Glutamatergic neuron (in vitro differentiated cells): Measurements from ENCODE around the gene PITPNM1. TPM values are rescaled to one million over a fixed set of nuclear protein-coding genes. Genes with fewer than 3 reads are reported as not detected.
"Not testable (repeated sequence)": the region's sequence is repeated elsewhere in the genome, so short reads cannot be mapped to it uniquely, and the experiment has no call there.

ENCODE experiments used
- DNase-seq: peaks from one replicate; pipeline ENCODE4 v3.0.0; 2022
- H3K27ac Mint-ChIP-seq: one replicate; pipeline ENCODE4 v1.8.0; 2020; ENCODE audit warnings: mild to moderate bottlenecking, mixed read lengths, inconsistent platforms; ENCODE audit not compliant: unreplicated experiment
- H3K27me3 Mint-ChIP-seq: one replicate; pipeline ENCODE4 v1.8.0; 2020; ENCODE audit warnings: mild to moderate bottlenecking, moderate library complexity, mixed read lengths, inconsistent platforms; ENCODE audit not compliant: unreplicated experiment
- H3K36me3 Mint-ChIP-seq: one replicate; pipeline ENCODE4 v1.8.0; 2020; ENCODE audit warnings: mild to moderate bottlenecking, mixed read lengths, inconsistent platforms; ENCODE audit not compliant: unreplicated experiment
- H3K4me1 Mint-ChIP-seq: one replicate; pipeline ENCODE4 v1.8.0; 2020; ENCODE audit warnings: mild to moderate bottlenecking, low read depth, mixed read lengths, inconsistent platforms; ENCODE audit not compliant: unreplicated experiment
- H3K4me3 Mint-ChIP-seq: one replicate; pipeline ENCODE4 v1.8.0; 2020; ENCODE audit warnings: mild to moderate bottlenecking, mixed read lengths, inconsistent platforms; ENCODE audit not compliant: unreplicated experiment
- H3K9me3 Mint-ChIP-seq: one replicate; pipeline ENCODE4 v1.8.0; 2020; ENCODE audit warnings: mild to moderate bottlenecking, moderate library complexity, mixed read lengths, inconsistent platforms; ENCODE audit not compliant: unreplicated experiment
- CTCF ChIP-seq: fragments of 200-600 bp; sonication (generic); IDR thresholded peaks from one replicate; pipeline ENCODE4 v1.5.0; 2021; ENCODE audit not compliant: partially characterized antibody, unreplicated experiment
- total RNA-seq: library from RNA; stranded (reverse); fragmentation: NEBNext Ultra II Directional; extraction: Animal tissue kit (Norgen Biotek cat#: 25700); gene quantifications from one replicate; pipeline ENCODE4 v1.2.1, GENCODE V29; 2021; ENCODE audit not compliant: unreplicated experiment

Gene PITPNM1
- total RNA-seq, 1 donor from 2014 or later: 25.6 TPM

DNA sequence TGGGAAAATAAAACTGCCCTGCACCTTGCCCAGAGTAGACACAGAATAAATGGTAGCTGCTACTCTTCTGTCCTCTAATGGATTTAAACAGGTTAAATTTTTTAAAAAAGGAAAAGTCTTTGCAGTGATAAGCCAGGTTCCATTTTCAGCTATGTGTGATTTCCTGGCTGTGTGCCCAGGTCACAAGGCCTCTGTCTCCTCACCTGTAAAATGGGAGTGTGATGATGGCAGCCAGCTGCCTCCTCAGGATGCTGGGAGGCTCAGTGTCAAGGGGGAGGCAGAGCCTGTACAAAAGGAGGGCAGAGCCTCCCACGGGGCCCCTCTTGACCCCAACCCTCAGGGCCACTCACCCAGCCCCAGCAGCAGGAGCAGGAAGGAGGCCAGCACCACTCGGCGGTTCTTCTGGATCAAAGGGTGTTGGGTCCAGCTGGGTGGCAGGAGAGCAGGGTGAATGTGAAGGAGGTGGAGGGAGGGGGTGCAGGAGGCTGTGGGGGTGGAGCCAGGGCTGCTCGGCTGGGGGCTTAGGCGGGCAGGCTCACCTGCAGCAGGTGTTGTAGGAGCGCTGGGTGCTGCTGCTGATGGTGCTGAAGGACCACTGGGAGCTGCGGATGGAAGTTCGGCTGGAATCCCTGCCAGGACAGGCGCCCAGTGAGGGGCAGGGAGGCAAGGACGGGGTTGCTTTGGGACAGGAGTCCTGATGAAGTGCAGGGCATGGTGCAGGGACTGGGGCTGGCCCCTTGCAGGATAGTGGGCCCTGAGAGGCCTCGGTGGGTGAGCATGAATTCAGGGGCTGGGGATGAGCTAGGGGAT is 38.0 kb downstream of the PITPNM1 start:
- no peak overlapping the region for H3K27ac Mint-ChIP-seq
- no peak for TF ChIP-seq CTCF
- peaks cover 4% of the 10 kb centered on the region for H3K4me1 Mint-ChIP-seq
- no peaks in the 10 kb centered on the region for H3K36me3 Mint-ChIP-seq
- peaks cover 7% of the 10 kb centered on the region for H3K9me3 Mint-ChIP-seq
- peaks cover 8% of the 10 kb centered on the region for H3K27me3 Mint-ChIP-seq
- no peak for DNase-seq
- H3K4me3 Mint-ChIP-seq: peak overlapping the region; percentile 89

DNA sequence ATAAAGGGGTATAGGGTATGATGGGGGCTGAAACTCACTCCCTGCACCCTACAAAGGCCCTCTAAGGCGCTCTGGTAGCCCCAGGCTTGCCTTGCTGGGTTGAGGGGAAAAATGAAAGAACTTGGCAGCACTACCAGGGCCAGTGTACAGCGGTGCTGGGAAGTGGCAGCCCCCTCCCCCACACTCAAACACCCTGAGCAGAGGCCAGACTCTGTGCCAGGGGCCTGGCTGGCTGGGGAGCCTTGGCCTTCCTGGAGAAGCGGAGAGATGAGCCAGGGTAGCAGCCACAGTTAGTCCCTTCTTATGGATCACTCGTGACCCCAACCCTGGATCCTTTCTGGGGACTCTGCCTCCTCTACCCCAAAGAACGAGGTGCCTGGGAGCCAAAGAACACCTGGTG is 38.8 kb downstream of the PITPNM1 start:
- no peak overlapping the region for H3K27ac Mint-ChIP-seq
- no peak for TF ChIP-seq CTCF
- H3K4me3 Mint-ChIP-seq: no peak overlapping the region

GRCh38 chr11:67465530-67465929 is 39.6 kb downstream of the PITPNM1 start:
- DNase-seq, H3K27me3 Mint-ChIP-seq, H3K4me1 Mint-ChIP-seq, H3K9me3 Mint-ChIP-seq, H3K36me3 Mint-ChIP-seq: not testable (repeated sequence)
- peak overlapping the region; percentile 55 for H3K27ac Mint-ChIP-seq
- H3K4me3 Mint-ChIP-seq: peak overlapping the region; percentile 82

More for the DNA sequence above, 38.8 kb downstream of the PITPNM1 start:
- Mint-ChIP-seq H3K36me3 (no peaks in the 10 kb centered on the region), H3K4me1 (peaks cover 4% of the 10 kb centered on the region), H3K9me3 (peaks cover 7% of the 10 kb centered on the region), H3K27me3 (peaks cover 7% of the 10 kb centered on the region)
- DNase-seq: no peak

DNA sequence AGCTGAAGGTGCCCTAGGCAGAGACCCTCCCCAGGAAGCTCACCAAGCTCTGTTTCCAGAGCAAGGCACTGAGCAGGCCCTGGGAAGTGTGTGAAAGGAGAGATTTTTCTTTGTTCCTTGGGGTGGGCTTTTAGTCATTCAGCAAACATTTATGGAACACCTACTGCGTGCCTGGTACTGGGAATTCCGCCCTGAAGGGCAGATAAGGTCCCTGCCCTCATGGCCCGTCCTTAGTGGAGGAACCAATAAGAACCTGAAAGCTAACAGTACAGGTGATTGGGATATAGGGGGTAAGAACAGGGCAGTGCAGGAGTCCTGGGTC is 40.0 kb downstream of the PITPNM1 start:
- Mint-ChIP-seq H3K4me1 (peaks cover 4% of the 10 kb centered on the region), H3K36me3 (no peaks in the 10 kb centered on the region), H3K9me3 (peaks cover 6% of the 10 kb centered on the region), H3K4me3 (peak overlapping the region; percentile 82), H3K27ac (peak overlapping the region; percentile 55), H3K27me3 (peaks cover 4% of the 10 kb centered on the region)
- DNase-seq: no peak
- TF ChIP-seq CTCF: no peak

DNA sequence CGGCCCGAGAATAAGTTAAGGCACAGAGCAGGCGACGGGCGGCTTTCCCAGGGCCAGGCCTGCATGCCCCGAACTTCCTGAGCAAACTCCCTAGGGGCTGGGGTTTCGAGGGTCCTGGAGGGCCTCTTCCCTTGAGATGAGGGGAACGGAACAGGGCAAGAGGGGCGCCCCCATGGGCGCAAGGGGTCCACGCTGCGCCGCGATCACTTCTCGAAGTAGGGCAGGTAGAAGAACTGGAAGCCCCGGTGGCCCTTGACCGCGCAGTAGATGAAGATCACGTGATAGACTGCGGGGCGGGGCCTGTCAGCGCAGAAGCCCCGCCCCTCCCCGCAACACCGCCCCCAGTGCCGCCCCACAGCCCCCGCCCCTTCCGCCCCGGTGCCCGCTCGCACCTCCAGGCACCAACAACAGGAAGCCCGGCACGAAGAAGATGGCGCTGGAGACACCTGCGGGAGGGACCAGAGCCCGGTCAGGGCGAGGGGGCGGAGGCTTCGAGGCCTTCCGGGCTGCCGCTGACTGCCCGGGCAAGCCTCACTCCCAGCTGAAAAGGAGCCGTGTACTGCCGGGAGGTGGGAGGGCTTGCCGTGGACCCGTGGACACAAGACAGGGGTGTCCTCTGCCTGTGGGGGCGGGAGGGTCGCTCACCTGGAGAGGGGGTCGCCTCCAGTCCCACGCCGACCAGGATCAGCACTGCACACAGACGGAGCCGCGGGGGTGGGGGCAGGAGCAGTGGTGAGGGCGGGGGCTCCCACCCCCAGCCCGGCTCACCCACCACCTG is 40.6 kb downstream of the PITPNM1 start:
- H3K4me3 Mint-ChIP-seq: peak overlapping the region; percentile 82
- H3K9me3 Mint-ChIP-seq: peaks cover 5% of the 10 kb centered on the region
- H3K27me3 Mint-ChIP-seq: peaks cover 2% of the 10 kb centered on the region
- H3K36me3 Mint-ChIP-seq: no peaks in the 10 kb centered on the region
- peaks cover 4% of the 10 kb centered on the region for H3K4me1 Mint-ChIP-seq
- no peak for TF ChIP-seq CTCF
- H3K27ac Mint-ChIP-seq: peak overlapping the region; percentile 43
- peak; percentile 87 for DNase-seq
